Activated CD4-positive, alpha-beta T cell treated with anti-CD3 and anti-CD28 coated beads, Interleukin-2, amount 10 ng/mL, durations not matched to agents 7 days and 5 days (primary cell): ENCODE data around the gene GRID1. TPM values are rescaled to one million over a fixed set of nuclear protein-coding genes. Genes with fewer than 3 reads are reported as not detected.
"Not testable (repeated sequence)": the region's sequence is repeated elsewhere in the genome, so short reads cannot be mapped to it uniquely, and the experiment has no call there.

Source experiments
- CTCF ChIA-PET: fragments of 350-600 bp; sonication (Branson Sonifier 250); formaldehyde crosslinking; loops from one replicate; lab custom pipeline; 2021; ENCODE audit warnings: antibody characterized with exemption; lab: Charles Lee
- POLR2A ChIA-PET: fragments of 350-600 bp; sonication (Branson Sonifier 250); formaldehyde crosslinking; loops from one replicate; lab custom pipeline; 2021; ENCODE audit warnings: antibody characterized with exemption; lab: Charles Lee
- DNase-seq: peaks from one replicate; pipeline ENCODE4 v3.0.0-alpha.2; 2020
- H3K27ac Mint-ChIP-seq: one replicate; pipeline ENCODE4 v1.8.0; 2021; ENCODE audit warnings: mild to moderate bottlenecking, moderate library complexity, mixed read lengths
- H3K27me3 Mint-ChIP-seq: one replicate; pipeline ENCODE4 v1.8.0; 2021; ENCODE audit warnings: mixed read lengths
- H3K36me3 Mint-ChIP-seq: one replicate; pipeline ENCODE4 v1.8.0; 2021; ENCODE audit warnings: low read depth, mixed read lengths
- H3K4me1 Mint-ChIP-seq: one replicate; pipeline ENCODE4 v1.8.0; 2021; ENCODE audit warnings: mixed read lengths
- H3K4me3 Mint-ChIP-seq: one replicate; pipeline ENCODE4 v1.8.0; 2021; ENCODE audit warnings: mild to moderate bottlenecking, moderate library complexity, mixed read lengths
- H3K9me3 Mint-ChIP-seq: one replicate; pipeline ENCODE4 v1.8.0; 2021; ENCODE audit warnings: mixed read lengths
- total RNA-seq, 2 experiments: library from RNA; stranded (reverse); gene quantifications; one replicate each; pipeline ENCODE4 v1.2.3, GENCODE V29; 2021

The GRID1 gene
- total RNA-seq, 2 experiments from 2014 or later = not detected

GRCh38 chr10:86178401-86179152 is 188.0 kb downstream of the GRID1 start:
- POLR2A ChIA-PET = no interaction called here
- H3K4me3 Mint-ChIP-seq = no peak overlapping the region
- H3K4me1 Mint-ChIP-seq = no peaks in the 10 kb centered on the region
- no peak for DNase-seq
- H3K36me3 Mint-ChIP-seq = no peaks in the 10 kb centered on the region
- CTCF ChIA-PET = no interaction called here
- no peaks in the 10 kb centered on the region for H3K9me3 Mint-ChIP-seq
- peaks cover 1% of the 10 kb centered on the region for H3K27me3 Mint-ChIP-seq
- H3K27ac Mint-ChIP-seq = no peak overlapping the region

GRCh38 chr10:86177537-86178155 is 188.9 kb downstream of the GRID1 start:
- no peak overlapping the region for H3K4me3 Mint-ChIP-seq
- no peaks in the 10 kb centered on the region for H3K4me1 Mint-ChIP-seq
- CTCF ChIA-PET = no interaction called here
- H3K27me3 Mint-ChIP-seq = peaks cover 1% of the 10 kb centered on the region
- H3K36me3 Mint-ChIP-seq = no peaks in the 10 kb centered on the region
- no peak overlapping the region for H3K27ac Mint-ChIP-seq
- no peaks in the 10 kb centered on the region for H3K9me3 Mint-ChIP-seq
- POLR2A ChIA-PET = no interaction called here
- DNase-seq = no peak

DNA sequence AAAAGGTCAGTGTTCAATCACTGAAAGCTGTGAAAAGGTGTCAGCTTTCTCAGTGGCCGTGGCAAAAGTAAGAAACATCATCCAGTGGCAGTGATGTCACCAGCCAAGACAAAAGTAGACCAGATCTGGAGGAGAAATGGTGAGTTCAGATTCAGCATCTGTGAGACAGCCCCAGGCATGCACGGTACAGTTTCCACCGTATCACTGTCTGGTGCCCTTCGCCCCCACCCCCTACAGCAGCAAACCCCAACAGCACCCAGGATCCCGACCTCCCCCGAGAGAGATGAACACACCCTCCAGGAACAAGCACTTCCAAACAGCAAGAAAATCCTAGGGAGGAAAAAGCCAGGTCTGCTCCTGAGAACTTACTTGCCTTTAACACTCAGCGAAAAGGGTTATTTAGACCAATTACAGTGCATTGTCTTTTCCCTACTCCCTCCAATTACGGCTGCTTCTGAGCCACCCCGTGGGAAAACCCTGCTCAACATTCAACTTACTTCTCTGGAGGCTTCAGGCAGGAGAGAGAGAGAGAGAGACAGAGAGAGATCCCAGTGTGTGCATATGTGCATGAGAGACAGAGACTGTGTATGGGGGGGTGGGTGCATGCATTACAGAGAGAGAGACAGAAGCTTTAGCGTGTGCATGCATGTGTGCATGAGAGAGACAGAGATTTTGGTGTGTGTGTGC is 189.6 kb downstream of the GRID1 start:
- CTCF ChIA-PET = no interaction called here
- Mint-ChIP-seq H3K4me3 (no peak overlapping the region), H3K9me3 (no peaks in the 10 kb centered on the region), H3K36me3 (no peaks in the 10 kb centered on the region), H3K4me1 (no peaks in the 10 kb centered on the region), H3K27ac (no peak overlapping the region), H3K27me3 (peaks cover 6% of the 10 kb centered on the region)
- POLR2A ChIA-PET = no interaction called here
- DNase-seq = no peak

- H3K36me3 Mint-ChIP-seq, H3K9me3 Mint-ChIP-seq, H3K4me3 Mint-ChIP-seq, H3K4me1 Mint-ChIP-seq, CTCF ChIA-PET, POLR2A ChIA-PET, H3K27ac Mint-ChIP-seq, DNase-seq: not testable (repeated sequence)
- H3K27me3 Mint-ChIP-seq = peaks cover 15% of the 10 kb centered on the region
Measured at GRCh38 chr10:86175476-86175875, 191.1 kb downstream of the GRID1 start.

GRCh38 chr10:86172301-86172700 is 194.3 kb downstream of the GRID1 start:
- no peak overlapping the region for H3K4me3 Mint-ChIP-seq
- no peak for DNase-seq
- ChIA-PET CTCF (no interaction called here), POLR2A (no interaction called here)
- H3K27ac Mint-ChIP-seq = no peak overlapping the region
- peaks cover 16% of the 10 kb centered on the region for H3K27me3 Mint-ChIP-seq
- no peaks in the 10 kb centered on the region for H3K4me1 Mint-ChIP-seq
- no peaks in the 10 kb centered on the region for H3K9me3 Mint-ChIP-seq
- H3K36me3 Mint-ChIP-seq = no peaks in the 10 kb centered on the region

DNA sequence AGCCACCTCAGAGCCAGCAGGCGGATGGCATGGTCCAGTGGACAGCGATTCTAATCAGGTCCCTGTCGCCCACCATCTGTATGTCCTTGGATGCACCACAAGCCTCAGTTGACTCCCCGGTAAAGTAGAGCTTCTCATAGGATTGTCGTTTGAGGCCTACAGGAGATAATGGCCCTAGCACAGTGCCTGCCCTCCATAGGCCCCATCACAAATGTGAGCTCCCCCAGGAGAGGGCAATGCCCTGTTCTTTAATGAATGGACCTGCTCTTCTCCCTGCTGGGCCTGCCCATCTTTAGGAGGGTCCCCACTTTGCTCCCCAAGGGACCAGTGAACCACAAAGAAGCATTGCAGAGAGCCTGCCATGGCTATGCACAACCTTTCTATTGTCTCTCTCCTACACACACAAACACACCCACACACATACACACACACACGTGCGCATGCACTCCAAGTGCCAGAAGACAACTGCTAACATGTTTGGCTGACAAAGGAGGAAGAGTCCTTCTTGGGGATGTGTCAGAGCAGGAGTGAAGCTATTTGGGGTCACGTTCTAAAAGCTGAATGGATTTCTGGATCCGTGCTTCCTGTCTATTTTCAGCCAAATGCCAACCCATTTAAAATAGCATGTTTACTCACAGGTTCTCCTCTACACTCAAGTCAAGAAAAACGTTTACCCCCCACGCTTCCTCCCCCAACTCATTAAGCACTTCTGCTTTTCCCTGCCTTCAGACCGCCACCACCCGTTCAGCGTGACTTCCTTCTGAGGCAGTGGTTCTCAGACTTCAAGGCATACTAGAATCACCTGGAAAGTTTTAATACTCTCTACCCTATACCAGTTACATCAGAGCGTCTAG is 196.1 kb downstream of the GRID1 start:
- Mint-ChIP-seq H3K9me3 (no peaks in the 10 kb centered on the region), H3K4me3 (no peak overlapping the region), H3K27me3 (peaks cover 16% of the 10 kb centered on the region), H3K27ac (no peak overlapping the region), H3K4me1 (no peaks in the 10 kb centered on the region), H3K36me3 (no peaks in the 10 kb centered on the region)
- POLR2A ChIA-PET = no interaction called here
- CTCF ChIA-PET = no interaction called here
- no peak for DNase-seq

DNA sequence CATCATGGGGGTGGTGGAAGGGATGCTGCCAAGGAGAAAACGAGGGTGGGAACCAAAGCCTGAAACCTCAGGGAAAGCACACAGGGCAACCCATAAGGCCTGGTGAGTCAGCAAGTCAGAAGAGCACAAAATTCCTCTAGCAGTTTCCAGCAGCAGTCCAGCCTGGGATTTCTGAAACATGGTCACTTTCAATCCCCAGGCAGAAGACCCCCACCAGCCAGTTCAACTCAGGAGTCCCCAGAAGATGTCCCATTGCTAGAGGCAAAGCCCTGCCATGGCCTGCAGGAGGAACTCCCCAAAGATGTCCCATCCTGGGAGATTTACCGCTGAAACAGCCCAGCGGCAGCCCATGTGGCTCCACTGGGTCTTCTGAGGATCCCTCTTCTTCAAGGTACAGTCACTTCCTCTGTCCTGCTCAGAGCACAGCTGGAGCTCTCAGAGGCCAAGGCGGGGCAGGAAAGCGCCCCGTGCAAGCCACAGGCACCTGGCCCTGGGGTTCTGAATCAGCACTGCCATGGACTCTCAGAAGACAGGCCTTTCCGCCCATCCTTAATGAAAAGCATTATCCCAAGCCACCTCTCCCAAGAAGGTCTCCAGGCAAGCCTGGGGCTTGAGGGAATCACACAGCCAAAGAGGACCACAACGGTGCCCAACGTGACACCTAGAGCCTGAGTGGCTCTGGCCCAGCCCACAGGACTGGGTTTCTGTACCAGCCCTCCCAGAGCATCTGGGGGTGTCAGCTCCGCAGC is 196.9 kb downstream of the GRID1 start:
- Mint-ChIP-seq H3K4me3 (no peak overlapping the region), H3K36me3 (no peaks in the 10 kb centered on the region), H3K9me3 (no peaks in the 10 kb centered on the region), H3K27me3 (peaks cover 16% of the 10 kb centered on the region), H3K27ac (no peak overlapping the region), H3K4me1 (no peaks in the 10 kb centered on the region)
- no peak for DNase-seq
- ChIA-PET CTCF (no interaction called here), POLR2A (no interaction called here)

- DNase-seq = no peak
- no peaks in the 10 kb centered on the region for H3K9me3 Mint-ChIP-seq
- POLR2A ChIA-PET = no interaction called here
- H3K36me3 Mint-ChIP-seq = no peaks in the 10 kb centered on the region
- H3K4me3 Mint-ChIP-seq = no peak overlapping the region
- H3K4me1 Mint-ChIP-seq = no peaks in the 10 kb centered on the region
- CTCF ChIA-PET = no interaction called here
- H3K27me3 Mint-ChIP-seq = peaks cover 16% of the 10 kb centered on the region
- no peak overlapping the region for H3K27ac Mint-ChIP-seq
Measured at GRCh38 chr10:86169066-86169465, 197.5 kb downstream of the GRID1 start.

GRCh38 chr10:86168256-86168655 is 198.3 kb downstream of the GRID1 start:
- POLR2A ChIA-PET = no interaction called here
- Mint-ChIP-seq H3K27ac (no peak overlapping the region), H3K36me3 (no peaks in the 10 kb centered on the region), H3K9me3 (no peaks in the 10 kb centered on the region), H3K4me3 (no peak overlapping the region), H3K4me1 (no peaks in the 10 kb centered on the region), H3K27me3 (peaks cover 16% of the 10 kb centered on the region)
- CTCF ChIA-PET = no interaction called here
- DNase-seq = no peak

DNA sequence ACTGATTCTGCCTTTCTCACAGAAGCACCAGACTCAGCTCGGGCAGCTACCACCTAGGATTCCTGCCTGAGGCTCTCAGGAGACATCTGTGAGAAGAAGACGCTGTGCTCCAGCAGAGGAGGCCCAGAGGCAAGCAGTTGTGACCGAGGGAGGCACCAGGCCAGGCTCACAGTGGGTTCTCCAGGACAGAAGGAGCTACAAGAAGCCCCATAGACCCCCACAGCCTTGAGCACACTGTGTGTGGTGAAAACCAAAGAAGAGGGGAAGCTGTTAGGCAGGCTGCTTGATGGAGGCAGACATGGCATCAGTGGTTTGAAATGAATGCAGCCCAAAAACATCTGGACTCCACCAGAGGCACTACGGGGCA is 198.8 kb downstream of the GRID1 start:
- ChIA-PET POLR2A (no interaction called here), CTCF (no interaction called here)
- no peaks in the 10 kb centered on the region for H3K36me3 Mint-ChIP-seq
- H3K9me3 Mint-ChIP-seq = no peaks in the 10 kb centered on the region
- no peak for DNase-seq
- H3K27me3 Mint-ChIP-seq = peaks cover 16% of the 10 kb centered on the region
- H3K4me1 Mint-ChIP-seq = no peaks in the 10 kb centered on the region
- H3K4me3 Mint-ChIP-seq = no peak overlapping the region
- no peak overlapping the region for H3K27ac Mint-ChIP-seq

DNA sequence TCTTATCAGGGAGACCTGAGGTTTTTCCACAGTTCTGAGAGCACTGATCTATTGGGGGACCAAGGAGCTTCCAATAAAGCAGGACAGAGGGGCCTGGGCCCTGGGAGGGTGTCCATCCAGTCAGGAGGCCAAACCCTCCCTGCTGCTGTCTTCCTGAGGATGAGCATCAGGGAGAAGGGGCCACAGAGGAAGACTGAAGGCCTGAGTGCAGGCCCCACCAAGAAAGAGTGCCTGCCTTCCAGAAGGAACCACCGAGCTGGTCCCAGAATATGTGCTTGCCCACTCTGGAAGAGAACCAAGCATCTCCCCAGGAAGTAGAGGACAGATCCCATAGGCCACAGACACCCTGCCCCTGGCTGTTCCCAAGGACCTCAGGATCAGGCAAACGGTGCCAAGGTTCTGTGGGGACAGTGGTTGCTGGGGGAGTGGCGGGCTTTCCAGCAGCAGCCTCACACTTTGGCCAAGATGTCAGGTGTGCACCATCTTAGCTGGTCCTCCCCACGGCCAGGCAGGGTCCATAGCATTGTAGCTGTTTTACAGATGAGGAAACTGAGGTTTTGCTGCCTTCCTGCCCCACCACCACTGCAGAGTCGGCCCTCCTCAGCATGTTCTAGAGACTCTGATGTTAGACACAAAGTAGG is 199.4 kb downstream of the GRID1 start:
- H3K27ac Mint-ChIP-seq = peak overlapping the region; percentile 19
- ChIA-PET POLR2A (no interaction called here), CTCF (no interaction called here)
- no peaks in the 10 kb centered on the region for H3K4me1 Mint-ChIP-seq
- H3K27me3 Mint-ChIP-seq = peaks cover 13% of the 10 kb centered on the region
- no peak overlapping the region for H3K4me3 Mint-ChIP-seq
- no peaks in the 10 kb centered on the region for H3K9me3 Mint-ChIP-seq
- DNase-seq = no peak
- H3K36me3 Mint-ChIP-seq = no peaks in the 10 kb centered on the region

DNA sequence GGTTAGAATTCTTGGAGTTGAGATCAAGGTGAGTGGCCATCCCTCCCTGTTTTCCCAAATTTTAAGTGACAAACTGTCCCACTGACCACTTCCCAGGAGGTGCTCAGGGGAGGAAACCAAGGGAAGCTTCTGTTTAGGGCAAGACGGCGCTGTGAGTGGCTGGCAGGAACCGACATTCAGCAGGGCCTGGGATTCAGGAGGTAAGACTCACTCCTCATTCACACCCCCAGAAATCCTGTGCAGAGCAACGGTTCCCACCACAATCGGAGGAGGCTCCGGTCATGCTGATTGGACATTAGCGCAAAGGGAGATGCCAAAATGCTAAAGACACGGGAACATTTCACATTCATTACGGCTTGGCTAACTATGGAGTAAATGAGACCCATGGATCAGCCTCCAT is 200.9 kb downstream of the GRID1 start:
- POLR2A ChIA-PET = no interaction called here
- H3K27me3 Mint-ChIP-seq = peaks cover 2% of the 10 kb centered on the region

More for the DNA sequence above, 200.9 kb downstream of the GRID1 start:
- Mint-ChIP-seq H3K36me3 (no peaks in the 10 kb centered on the region), H3K4me1 (no peaks in the 10 kb centered on the region), H3K27ac (no peak overlapping the region), H3K9me3 (no peaks in the 10 kb centered on the region), H3K4me3 (no peak overlapping the region)
- no peak for DNase-seq
- CTCF ChIA-PET = no interaction called here
